ENCODE results near the gene SRSF7. TPM values are rescaled to one million over a fixed set of nuclear protein-coding genes. Genes with fewer than 3 reads are reported as not detected.

The SRSF7 gene
- total and polyA plus RNA-seq, 8 donors: 83.3 to 290 (median 228) TPM

DNA sequence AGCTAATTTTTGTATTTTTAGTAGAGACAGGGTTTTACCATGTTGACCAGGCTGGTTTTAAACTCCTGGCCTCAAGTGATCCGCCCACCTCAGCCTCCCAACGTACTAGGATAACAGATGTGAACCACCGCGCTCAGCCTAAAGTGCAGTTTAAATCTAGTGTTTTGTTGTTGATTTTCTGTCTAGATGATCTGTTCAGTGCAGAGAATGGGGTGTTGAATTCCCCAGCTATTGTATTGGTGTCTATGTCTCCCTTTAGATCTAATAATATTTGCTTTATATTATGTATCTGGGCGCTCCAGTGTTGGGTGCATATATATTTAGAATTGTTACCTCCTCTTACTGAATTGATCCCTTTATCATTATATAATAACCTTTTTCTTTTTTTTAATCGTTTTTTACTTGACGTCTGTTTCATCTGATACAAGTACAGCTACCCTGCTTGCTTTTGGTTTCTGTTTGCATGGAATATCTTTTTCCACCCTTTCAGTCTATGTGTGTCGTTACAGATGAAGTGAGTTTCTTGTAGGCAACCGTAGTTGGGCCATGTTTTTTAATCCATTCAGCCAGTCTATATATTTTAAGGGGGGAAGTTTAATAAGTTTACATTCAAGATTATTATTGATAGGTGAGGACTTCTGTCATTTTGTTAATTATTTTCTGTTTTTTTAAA lies 50.9 kb downstream of the SRSF7 start:
- TF ChIP-seq, protein P1, sequence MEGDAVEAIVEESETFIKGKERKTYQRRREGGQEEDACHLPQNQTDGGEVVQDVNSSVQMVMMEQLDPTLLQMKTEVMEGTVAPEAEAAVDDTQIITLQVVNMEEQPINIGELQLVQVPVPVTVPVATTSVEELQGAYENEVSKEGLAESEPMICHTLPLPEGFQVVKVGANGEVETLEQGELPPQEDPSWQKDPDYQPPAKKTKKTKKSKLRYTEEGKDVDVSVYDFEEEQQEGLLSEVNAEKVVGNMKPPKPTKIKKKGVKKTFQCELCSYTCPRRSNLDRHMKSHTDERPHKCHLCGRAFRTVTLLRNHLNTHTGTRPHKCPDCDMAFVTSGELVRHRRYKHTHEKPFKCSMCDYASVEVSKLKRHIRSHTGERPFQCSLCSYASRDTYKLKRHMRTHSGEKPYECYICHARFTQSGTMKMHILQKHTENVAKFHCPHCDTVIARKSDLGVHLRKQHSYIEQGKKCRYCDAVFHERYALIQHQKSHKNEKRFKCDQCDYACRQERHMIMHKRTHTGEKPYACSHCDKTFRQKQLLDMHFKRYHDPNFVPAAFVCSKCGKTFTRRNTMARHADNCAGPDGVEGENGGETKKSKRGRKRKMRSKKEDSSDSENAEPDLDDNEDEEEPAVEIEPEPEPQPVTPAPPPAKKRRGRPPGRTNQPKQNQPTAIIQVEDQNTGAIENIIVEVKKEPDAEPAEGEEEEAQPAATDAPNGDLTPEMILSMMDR (IDR thresholded peaks at IDR 0.05): no peak
- Histone ChIP-seq H3K4me3 (no peak overlapping the region), H3K9me3 (no peaks in the 10 kb centered on the region), H3K27me3 (no peaks in the 10 kb centered on the region), H3K4me1 (no peaks in the 10 kb centered on the region), H3K36me3 (no peaks in the 10 kb centered on the region), H3K27ac (no peak overlapping the region)
- intact Hi-C loops (cut with DNase I): no loop called here
- ATAC-seq (no peak), DNase-seq (no peak)

DNA sequence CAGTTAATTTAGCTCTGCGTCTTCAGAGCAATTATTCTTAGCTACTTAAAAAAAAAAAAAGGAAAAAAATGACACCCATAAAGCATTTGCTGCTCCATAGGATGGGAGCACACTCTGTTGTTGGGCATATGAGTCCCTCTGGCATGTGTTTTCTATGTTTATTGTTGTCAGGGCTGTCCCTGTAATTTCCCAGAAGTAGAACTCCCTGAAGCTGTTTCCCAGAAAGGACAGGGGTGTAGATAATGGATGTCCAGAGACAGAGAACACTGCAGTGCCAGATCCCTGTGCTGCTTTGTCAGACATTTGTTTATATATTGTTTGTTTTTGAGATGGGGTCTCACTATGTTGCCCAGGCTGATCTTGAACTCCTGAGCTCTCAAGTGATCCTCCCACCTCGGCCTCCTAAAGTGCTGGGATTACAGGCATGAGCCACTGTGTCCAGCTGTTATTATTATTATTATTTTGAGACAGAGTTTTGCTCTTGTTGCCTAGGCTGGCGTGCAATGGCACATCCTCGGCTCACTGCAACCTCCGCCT lies 52.6 kb downstream of the SRSF7 start:
- no peaks in the 10 kb centered on the region for H3K27me3 ChIP-seq
- no peaks in the 10 kb centered on the region for H3K9me3 ChIP-seq
- intact Hi-C loops (cut with DNase I): no loop called here
- TF ChIP-seq, protein P1 (IDR thresholded peaks at IDR 0.05): no peak
- no peaks in the 10 kb centered on the region for H3K36me3 ChIP-seq
- H3K4me3 ChIP-seq: no peak overlapping the region
- no peak overlapping the region for H3K27ac ChIP-seq
- no peak for ATAC-seq
- no peak for DNase-seq
- peaks cover 0 to 7% of the 10 kb centered on the region in 2 donors for H3K4me1 ChIP-seq

DNA sequence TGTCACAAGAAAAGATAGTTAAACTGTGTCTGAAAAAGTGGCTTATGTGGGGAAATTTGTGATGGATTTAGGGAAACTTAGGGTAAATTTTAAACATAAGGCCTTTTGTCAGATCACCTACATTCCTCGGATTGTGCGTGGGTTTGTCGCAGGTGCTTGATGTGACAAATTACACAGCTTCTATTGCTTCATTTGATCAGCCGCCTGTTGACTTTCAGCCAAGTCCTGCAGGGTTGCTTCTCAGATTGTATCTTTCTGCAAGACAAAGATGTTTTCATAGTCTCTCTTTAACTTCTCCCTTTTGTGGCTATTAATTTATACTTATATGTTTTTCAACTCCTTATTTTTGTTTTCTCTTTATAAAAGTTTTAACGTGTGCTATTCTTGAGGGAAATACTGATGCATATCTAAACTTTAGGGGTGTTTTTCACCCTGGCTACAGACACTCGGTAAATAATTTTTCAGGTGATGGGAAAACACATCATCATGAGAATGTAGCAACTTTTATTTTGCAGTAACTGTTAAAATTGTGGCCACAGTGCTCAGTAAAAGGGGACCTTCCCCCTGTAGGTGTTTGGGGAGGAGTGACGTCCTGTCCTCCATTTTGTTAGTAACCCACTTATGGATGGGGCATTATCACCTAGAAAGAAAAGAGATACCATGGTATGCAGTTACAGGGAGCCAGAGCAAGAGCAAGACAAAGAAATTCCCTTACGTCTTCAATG lies 53.9 kb downstream of the SRSF7 start:
- H3K36me3 ChIP-seq: no peaks in the 10 kb centered on the region
- H3K4me1 ChIP-seq: peaks cover 4 to 7% of the 10 kb centered on the region in 2 donors
- no peak overlapping the region for H3K4me3 ChIP-seq
- TF ChIP-seq, protein P1 (IDR thresholded peaks at IDR 0.05): no peak
- ATAC-seq (no peak), DNase-seq (no peak)
- intact Hi-C loops (cut with DNase I): no loop called here
- no peaks in the 10 kb centered on the region for H3K9me3 ChIP-seq
- H3K27me3 ChIP-seq: no peaks in the 10 kb centered on the region
- no peak overlapping the region for H3K27ac ChIP-seq

Other genes starting within 250 kb of the SRSF7 start
- gene HNRNPLL, start 148.4 kb downstream of the SRSF7 start, total RNA-seq: 10 to 100 TPM; 44.2 to 51.6 TPM
- 100 to 1,000 TPM in 1 of 6 donors, 10 to 100 TPM in 5; 71.3 to 102 (median 79.3) TPM for gene HNRNPLL, start 148.4 kb downstream of the SRSF7 start, polyA plus RNA-seq (ENCODE audit: insufficient read length in 6 of 6)
- gene GALM, start 85.2 kb downstream of the SRSF7 start, total RNA-seq: 10 to 100 TPM; 12.8 to 21.3 TPM
- 10 to 100 TPM; 21.2 to 33.6 (median 25.8) TPM for gene GALM, start 85.2 kb downstream of the SRSF7 start, polyA plus RNA-seq (ENCODE audit: insufficient read length in 6 of 6)
- 10 to 100 TPM; 12.4 to 13.0 TPM for gene GEMIN6, start 26.8 kb upstream of the SRSF7 start, total RNA-seq
- 10 to 100 TPM; 17.0 to 22.3 (median 18.2) TPM for gene GEMIN6, start 26.8 kb upstream of the SRSF7 start, polyA plus RNA-seq (ENCODE audit: insufficient read length in 6 of 6)
- gene DHX57, start 124.6 kb upstream of the SRSF7 start, total RNA-seq: 10 to 100 TPM; 14.7 to 17.9 TPM
- 10 to 100 TPM; 33.0 to 42.8 (median 40.3) TPM for gene DHX57, start 124.6 kb upstream of the SRSF7 start, polyA plus RNA-seq (ENCODE audit: insufficient read length in 6 of 6)
- gene MORN2, start 124.6 kb upstream of the SRSF7 start, total RNA-seq: 10 to 100 TPM; 14.8 to 15.1 TPM
- 10 to 100 TPM; 28.0 to 36.9 (median 35.8) TPM for gene MORN2, start 124.6 kb upstream of the SRSF7 start, polyA plus RNA-seq (ENCODE audit: insufficient read length in 6 of 6)
- gene ARHGEF33, start 138.5 kb upstream of the SRSF7 start, total RNA-seq: 1 to 10 TPM in 1 of 2 donors, under 1 TPM in 1; 0.82 to 1.2 TPM
- 1 to 10 TPM; 2.4 to 4.1 (median 3.4) TPM for gene ARHGEF33, start 138.5 kb upstream of the SRSF7 start, polyA plus RNA-seq (ENCODE audit: insufficient read length in 6 of 6)

Measured in left lung (tissue), 10 donors.